Uterus (tissue), 4 donors: ENCODE data around the gene GJB2. TPM values are rescaled to one million over a fixed set of nuclear protein-coding genes. Genes with fewer than 3 reads are reported as not detected.

Source experiments
- DNase-seq, 2 donors: peaks; one replicate each; pipeline ENCODE4 v3.0.0-alpha.2; 2019 to 2020
- H3K27ac ChIP-seq, 2 donors: fragments of 200-600 bp; sonication (generic); 1 replicate in 1 of 2; 2 replicates in 1 of 2; pipeline ENCODE4 v1.5.1; 2016 to 2018
- H3K27me3 ChIP-seq, 2 donors: fragments of 200-600 bp; sonication (generic); one replicate each; pipeline ENCODE4 v1.5.1; 2018 to 2019; ENCODE audit warnings: control low read depth in 1 of 2
- H3K36me3 ChIP-seq, 2 donors: fragments of 200-600 bp; sonication (generic); one replicate each; pipeline ENCODE4 v1.5.1; 2019; ENCODE audit warnings: control low read depth in 1 of 2
- H3K4me1 ChIP-seq, 2 donors: fragments of 200-600 bp; sonication (generic); one replicate each; pipeline ENCODE4 v1.5.1; 2018 to 2019; ENCODE audit warnings: control low read depth in 1 of 2
- H3K4me3 ChIP-seq, 2 donors: fragments of 200-600 bp; sonication (generic); 1 replicate in 1 of 2; 2 replicates in 1 of 2; pipeline ENCODE4 v1.5.1; 2018 to 2019; ENCODE audit warnings: mild to moderate bottlenecking in 1 of 2
- H3K9me3 ChIP-seq, 2 donors: fragments of 200-600 bp; sonication (generic); one replicate each; pipeline ENCODE4 v1.5.1; 2019; ENCODE audit warnings: control low read depth in 1 of 2
- CTCF ChIP-seq, 4 experiments: fragments of 200-600 bp in 2 of 4; fragments of 450-650 bp in 2 of 4; sonication (generic) in 2 of 4; IDR thresholded peaks; one replicate each; pipeline ENCODE4 v1.5.1; 2016 to 2019; ENCODE audit warnings: antibody characterized with exemption in 4 of 4, mild to moderate bottlenecking in 2 of 4, moderate library complexity in 1 of 4
- POLR2A ChIP-seq, 2 donors: fragments of 450-650 bp; IDR thresholded peaks; one replicate each; pipeline ENCODE4 v1.6.1; 2016; ENCODE audit warnings: antibody characterized with exemption in 2 of 2, mild to moderate bottlenecking in 1 of 2, moderate library complexity in 1 of 2
- intact Hi-C: fragments of 100-400 bp; cut with DNase I; formaldehyde crosslinking; loops from one replicate; pipeline ENCODE4 v1.15.1; 2023; ENCODE audit warnings: low total_unique reads
- total RNA-seq, 4 donors: library from RNA; depleted of rRNA in 3 of 4; stranded (reverse); fragments of >200 nt in 3 of 4; gene quantifications; one replicate each; pipeline versions ENCODE4 v1.1.0 to v1.2.4, GENCODE V29; 2014 to 2023
- donor health status: DM: yes; HTN: yes; CAD: no.

GJB2 gene
- total RNA-seq = 1 to 10 TPM in 2 of 4 donors, not detected in 2; 1.2 to 2.5 TPM

- peaks cover 0 to 13% of the 10 kb centered on the region in 2 donors for H3K27me3 ChIP-seq
- H3K27ac ChIP-seq = no peak within 1 kb of the TSS
- TF ChIP-seq CTCF (IDR thresholded peaks at IDR 0.05) (no peak), POLR2A (IDR thresholded peaks at IDR 0.05) (no peak)
- DNase-seq = no peak
- H3K9me3 ChIP-seq = no peaks in the 10 kb centered on the region
- H3K36me3 ChIP-seq = no peaks in the 10 kb centered on the region
- intact Hi-C loops = no loop called here
- H3K4me3 ChIP-seq = peak within 1 kb of the TSS; percentile 31 to 36
- H3K4me1 ChIP-seq = peaks cover 0 to 13% of the 10 kb centered on the region in 2 donors
These were observed at the start of gene GJB2 for GRCh38 chr13:20192836-20193161. GJB2 (minus strand) TSS chr13:20192938; CDS start chr13:20189581, 3,357 bp downstream.

GRCh38 chr13:20241593-20241992 lies 48.9 kb upstream of the GJB2 start:
- H3K27me3 ChIP-seq = no peaks in the 10 kb centered on the region
- no peaks in the 10 kb centered on the region for H3K9me3 ChIP-seq
- H3K4me3 ChIP-seq = no peak overlapping the region
- H3K27ac ChIP-seq = no peak overlapping the region
- no peaks in the 10 kb centered on the region for H3K4me1 ChIP-seq
- DNase-seq = no peak
- intact Hi-C loops = no loop called here
- TF ChIP-seq POLR2A (IDR thresholded peaks at IDR 0.05) = no peak
- H3K36me3 ChIP-seq = no peaks in the 10 kb centered on the region

GRCh38 chr13:20239748-20240147 lies 47.0 kb upstream of the GJB2 start:
- Histone ChIP-seq H3K27me3 (no peaks in the 10 kb centered on the region), H3K36me3 (no peaks in the 10 kb centered on the region), H3K4me3 (no peak overlapping the region), H3K27ac (no peak overlapping the region), H3K9me3 (no peaks in the 10 kb centered on the region), H3K4me1 (no peaks in the 10 kb centered on the region)
- no peak for DNase-seq
- TF ChIP-seq POLR2A (IDR thresholded peaks at IDR 0.05) (no peak), CTCF (IDR thresholded peaks at IDR 0.05) (no peak)
- intact Hi-C loops = no loop called here

- intact Hi-C loops = no loop called here
- Histone ChIP-seq H3K36me3 (no peaks in the 10 kb centered on the region), H3K9me3 (no peaks in the 10 kb centered on the region), H3K27ac (no peak overlapping the region), H3K27me3 (peaks cover 0 to 21% of the 10 kb centered on the region in 2 donors), H3K4me3 (no peak overlapping the region), H3K4me1 (peaks cover 0 to 7% of the 10 kb centered on the region in 2 donors)
- no peak for TF ChIP-seq CTCF (IDR thresholded peaks at IDR 0.05)
- no peak for TF ChIP-seq POLR2A (IDR thresholded peaks at IDR 0.05)
- DNase-seq = no peak
These were observed 40.0 kb upstream of the GJB2 start for GRCh38 chr13:20232556-20233277.

- Histone ChIP-seq H3K27ac (no peak within 1 kb of the TSS), H3K9me3 (no peaks in the 10 kb centered on the region), H3K36me3 (no peaks in the 10 kb centered on the region), H3K27me3 (peaks cover 0 to 21% of the 10 kb centered on the region in 2 donors), H3K4me1 (peaks cover 0 to 7% of the 10 kb centered on the region in 2 donors), H3K4me3 (no peak within 1 kb of the TSS)
- TF ChIP-seq CTCF (IDR thresholded peaks at IDR 0.05) = no peak
- TF ChIP-seq POLR2A (IDR thresholded peaks at IDR 0.05) = no peak
- DNase-seq = no peak
- intact Hi-C loops = no loop called here
These were observed 39.3 kb upstream of the GJB2 start, which contains the start of gene GJB6 for GRCh38 chr13:20231839-20232555. GJB6 (minus strand) TSS chr13:20232319; CDS start chr13:20223480, 8,839 bp downstream.
